HG03095 (cell line): ENCODE data around the gene MIGA1.
"Not testable (repeated sequence)": the region's sequence is repeated elsewhere in the genome, so short reads cannot be mapped to it uniquely, and the experiment has no call there.

Source experiments
- ATAC-seq: cut with Tn5 transposase; IDR thresholded peaks from one replicate; pipeline ENCODE4 v1.9.1; 2021; ENCODE audit warnings: moderate library complexity; ENCODE audit not compliant: unreplicated experiment

Gene MIGA1

DNA sequence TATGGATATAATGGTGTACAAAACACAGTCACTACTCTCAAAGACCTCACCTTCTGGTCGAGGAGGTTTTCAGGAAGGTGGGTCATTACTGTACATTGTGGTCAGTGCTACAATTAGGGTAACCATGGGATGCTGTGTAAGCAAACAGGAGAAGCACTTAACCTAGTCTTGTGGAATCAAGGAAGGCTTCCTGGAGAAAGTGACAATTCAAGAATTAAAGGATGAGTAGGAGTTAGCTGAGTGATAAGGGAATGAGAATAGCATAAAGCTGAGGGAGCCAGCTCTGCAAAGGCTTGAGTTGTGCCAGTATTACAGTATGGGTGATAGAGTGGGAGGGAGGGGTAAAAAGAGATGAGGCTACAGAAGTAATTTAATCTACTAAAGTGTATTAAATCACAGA is 126.2 kb downstream of the MIGA1 start:
- no peak for ATAC-seq

DNA sequence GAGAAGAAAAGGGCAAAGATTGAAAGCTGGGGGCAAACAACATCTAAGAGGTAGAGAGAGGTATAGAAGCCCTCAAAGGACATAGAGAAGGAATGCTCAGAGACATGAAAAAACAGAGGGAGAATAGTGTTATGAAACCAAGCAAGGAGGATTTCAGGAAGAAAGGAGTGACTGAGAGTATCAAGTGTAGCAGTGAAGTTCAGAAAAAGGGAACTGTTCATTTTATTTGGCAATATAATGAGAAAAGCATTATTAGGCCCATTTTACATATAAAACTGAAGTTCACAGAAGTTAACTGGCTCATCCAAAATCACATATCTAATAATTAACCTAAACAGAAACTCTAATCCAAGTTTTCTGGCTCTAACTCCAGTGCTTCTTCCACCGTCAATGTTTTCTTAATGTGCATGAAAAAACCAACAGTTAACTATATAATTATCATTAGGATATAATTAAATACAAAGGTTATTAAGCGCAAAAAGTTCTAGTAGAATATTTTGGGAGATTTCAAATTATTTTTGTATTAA is 126.6 kb downstream of the MIGA1 start:
- no peak for ATAC-seq

DNA sequence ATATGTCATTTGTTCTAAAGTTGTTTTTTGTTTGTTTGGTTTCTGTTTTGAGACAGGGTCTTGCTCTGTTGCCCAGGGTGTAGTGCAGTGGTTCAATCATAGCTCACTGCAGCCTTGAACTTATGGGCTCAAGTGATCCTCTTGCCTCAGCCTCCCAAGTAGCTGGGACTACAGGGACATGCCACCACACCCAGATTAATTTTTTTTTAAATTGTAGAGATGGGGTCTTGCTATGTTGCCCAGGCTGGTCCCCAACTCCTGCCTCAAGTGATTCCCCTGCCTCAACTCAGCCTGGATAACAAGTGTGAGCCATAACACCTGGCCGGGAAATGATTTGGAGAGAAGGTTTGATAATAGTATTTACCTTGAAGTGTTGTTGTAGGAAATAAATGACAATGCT is 127.2 kb downstream of the MIGA1 start:
- no peak for ATAC-seq

DNA sequence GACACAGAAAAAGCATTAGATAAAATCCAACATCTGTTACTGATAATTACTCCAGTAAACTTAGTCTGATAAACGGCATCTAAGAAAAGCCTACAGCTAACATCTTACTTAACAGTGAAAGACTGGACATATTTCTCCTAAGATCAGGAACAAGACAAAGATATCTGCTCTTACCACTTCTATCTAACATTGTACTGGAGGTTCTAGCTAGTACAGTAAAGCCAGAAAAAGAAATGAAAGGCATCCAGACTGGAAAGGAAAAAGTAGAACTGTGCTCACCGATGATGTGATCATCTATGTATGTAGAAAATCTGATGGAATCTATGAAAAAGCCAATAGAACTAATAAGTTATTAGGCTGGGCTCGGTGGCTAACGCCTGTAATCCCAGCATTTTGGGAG is 130.7 kb downstream of the MIGA1 start:
- no peak for ATAC-seq

DNA sequence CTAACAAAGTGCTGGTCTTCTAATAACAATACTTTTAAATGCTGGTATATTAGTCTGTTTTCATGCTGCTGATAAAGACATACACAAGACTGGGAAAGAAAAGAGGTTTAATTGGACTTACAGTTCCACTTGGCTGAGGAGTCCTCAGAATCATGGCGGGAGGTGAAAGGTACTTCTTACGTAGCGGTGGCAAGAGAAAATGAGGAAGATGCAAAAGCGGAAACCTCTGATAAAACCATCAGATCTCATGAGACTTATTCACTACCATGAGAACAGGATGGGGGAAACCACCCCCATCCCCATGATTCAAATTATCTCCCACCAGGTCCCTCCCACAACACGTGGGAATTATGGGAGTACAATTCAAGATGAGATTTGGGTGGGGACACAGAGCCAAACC is 139.5 kb downstream of the MIGA1 start:
- ATAC-seq, result not testable (repeated sequence)

DNA sequence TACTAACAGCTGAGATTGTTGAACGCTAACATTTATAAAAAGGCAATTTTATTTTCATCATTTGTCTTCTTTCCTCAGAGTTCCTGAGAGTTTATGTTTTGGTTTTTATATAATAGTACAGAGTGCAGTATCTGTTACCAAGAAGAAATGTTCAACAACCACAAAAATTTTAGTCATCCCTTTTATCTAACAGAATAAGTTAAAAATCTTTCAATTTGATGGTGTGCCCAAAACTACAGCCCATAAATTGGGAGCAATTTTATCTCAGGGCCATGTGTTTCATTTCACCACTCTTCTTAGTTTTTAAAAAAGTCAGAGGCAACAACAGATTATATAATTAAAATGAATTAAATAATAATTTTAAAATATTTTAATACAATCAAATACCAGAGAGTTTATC is 146.1 kb downstream of the MIGA1 start:
- ATAC-seq, result no peak

DNA sequence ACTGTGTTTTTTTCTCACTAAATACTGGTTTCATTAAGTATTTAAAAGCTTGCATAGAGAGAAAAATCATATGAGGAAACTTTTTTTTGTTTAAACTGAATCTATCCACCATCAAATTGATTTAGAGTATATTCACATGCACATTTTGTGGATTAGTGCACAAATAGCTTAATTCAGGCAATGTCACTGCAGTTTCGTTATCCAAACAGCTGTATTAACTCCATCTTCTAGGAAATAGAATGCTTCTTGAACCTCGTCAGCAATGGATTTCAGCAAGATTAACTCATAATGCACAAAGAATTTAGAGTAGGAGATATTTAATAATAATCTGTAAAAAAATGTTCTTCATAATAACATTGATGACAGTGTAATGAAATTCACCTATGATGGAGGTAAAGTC is 146.5 kb downstream of the MIGA1 start:
- no peak for ATAC-seq

DNA sequence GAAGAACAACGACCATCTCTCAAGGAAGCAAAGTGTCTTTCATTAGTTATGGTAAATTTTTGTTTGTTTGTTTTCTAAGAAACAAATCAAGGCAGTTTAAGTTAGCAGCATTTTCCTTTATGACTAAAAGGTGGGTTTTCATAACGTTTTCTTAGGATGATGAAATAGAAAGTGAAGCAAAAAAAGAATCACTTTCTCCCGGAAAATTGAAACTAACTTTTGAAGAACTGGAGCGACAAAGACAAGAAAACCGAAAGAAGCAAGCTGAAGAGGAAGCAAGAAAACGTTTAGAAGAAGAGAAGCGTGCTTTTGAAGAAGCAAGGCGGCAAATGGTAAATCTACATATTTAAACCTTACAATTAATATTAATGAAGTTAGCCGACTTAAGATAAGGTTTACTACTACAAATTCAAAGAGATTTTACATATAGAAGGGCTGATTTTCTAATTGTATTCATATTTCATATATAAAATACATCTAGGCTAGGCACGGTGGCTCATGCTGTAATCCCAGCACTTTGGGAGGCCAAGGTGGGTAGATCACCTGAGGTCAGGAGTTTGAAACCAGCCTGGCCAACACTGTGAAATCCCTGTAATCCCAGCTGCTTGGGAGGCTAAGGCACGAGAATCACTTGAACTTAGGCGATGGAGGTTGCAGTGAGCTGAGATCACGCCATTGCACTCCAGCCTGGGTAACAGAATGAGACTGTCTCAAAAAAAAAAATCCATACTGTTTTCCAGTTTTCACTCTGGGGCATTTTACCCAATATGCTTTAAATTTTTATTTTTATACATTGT is 147.3 kb downstream of the MIGA1 start:
- ATAC-seq, result peak; percentile 63

DNA sequence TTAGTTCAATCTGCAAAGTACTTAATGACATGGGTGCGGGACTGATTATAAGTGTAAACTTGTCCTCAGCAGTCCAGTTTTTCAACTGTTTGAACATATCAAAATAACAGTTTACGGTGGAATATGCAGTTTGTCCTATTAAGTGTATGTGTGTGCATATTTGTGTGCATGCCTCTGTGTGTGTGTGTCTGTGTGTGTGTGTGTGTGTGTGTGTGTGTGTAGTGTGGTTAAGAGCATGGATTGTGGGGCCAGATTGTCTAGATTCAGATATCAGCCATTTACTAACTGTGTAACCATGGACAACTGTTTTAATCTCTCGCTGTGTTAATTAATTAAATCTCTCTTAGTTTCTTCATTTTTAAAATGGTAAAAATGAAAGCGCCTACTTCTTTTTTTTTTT is 148.0 kb downstream of the MIGA1 start:
- ATAC-seq, result peak; percentile 10
